KBM-7 (cell line): ENCODE measurements around the gene ZNF532.
"Not testable (repeated sequence)": the region's sequence is repeated elsewhere in the genome, so short reads cannot be mapped to it uniquely, and the experiment has no call there.

ENCODE experiments used
- DNase-seq: peaks from one replicate; pipeline ENCODE4 v3.0.0-alpha.2; 2015
- in situ Hi-C: fragments of 300-500 bp; cut with MboI; formaldehyde crosslinking; loops from 2 replicates; pipeline ENCODE4 v1.14.3; 2020; ENCODE audit warnings: low sequenced_read_pairs, low pct_unique_long_range_greater_than_20kb, mixed read lengths

Gene ZNF532

DNA sequence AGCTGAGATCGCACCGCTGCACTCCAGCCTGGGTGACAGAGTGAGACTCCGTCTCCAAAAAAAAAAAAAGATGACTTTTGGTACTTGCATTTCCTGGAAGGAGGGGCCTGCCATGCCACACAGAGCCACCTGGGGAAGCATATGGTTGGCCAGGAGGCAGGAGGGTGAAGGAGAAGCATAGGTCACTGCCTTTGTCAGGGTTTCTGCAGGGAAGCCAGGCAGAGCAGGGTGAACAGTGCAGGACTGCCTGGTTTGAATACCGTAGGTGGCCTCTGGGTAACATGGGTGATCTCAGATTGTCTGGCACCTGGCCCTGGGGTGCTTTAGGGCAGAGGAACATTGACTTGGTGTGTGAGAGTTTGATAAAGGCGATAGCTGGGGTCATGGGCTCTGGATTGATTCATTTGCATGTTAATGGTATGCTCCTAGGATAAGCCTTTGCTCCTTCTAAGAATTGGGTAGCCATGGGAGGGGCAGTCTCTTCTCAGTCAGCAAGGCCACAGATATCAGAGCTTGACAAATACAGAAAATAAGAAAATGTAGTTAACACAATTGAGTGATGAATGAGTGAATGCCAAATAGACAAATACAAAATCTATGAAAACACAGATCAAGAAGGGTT, 151.0 kb downstream of the ZNF532 start:
- in situ Hi-C loops, result no loop called here

DNA sequence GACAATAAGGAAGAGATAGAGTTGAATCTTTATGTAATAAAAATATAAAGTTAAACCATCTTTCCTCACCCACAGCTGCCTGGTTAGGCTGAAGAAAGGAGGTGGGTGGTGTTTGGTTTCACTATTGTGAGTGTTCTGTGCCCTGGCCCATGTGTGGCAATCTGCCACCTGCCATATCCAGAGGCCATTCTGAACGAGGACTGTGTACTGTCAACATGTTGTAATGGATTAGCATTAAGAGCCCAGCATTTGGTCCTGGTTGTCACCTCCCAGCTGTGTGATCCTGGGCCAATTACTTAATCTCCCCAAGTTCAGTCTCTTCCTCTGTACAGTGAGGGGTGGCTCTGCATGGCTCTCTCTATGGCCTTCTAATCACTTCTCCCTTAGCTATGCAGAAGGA, 156.8 kb downstream of the ZNF532 start:
- DNase-seq, result no peak
- in situ Hi-C loops, result no loop called here

More for the DNA sequence above, 151.0 kb downstream of the ZNF532 start:
- DNase-seq, result no peak

GRCh38 chr18:59022167-59022945, 157.7 kb downstream of the ZNF532 start:
- in situ Hi-C loops, result no loop called here
- no peak for DNase-seq

GRCh38 chr18:59024829-59025228, 160.2 kb downstream of the ZNF532 start:
- no peak for DNase-seq
- in situ Hi-C loops, result no loop called here

DNA sequence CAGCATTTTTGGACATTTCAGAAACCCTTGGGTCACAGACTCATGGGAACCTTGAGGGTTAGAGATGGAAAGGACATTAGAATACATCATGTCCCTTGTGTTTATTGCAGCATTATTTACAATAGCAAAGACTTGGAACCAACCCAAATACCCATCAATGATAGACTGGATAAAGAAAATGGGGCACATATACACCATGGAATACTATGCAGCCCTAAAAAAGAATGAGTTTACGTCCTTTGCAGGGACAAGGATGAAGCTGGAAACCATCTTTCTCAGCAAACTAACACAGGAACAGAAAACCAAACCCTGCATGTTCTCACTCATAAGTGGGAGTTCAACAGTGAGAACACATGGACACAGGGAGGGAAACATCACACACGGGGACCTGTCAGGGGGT, 160.9 kb downstream of the ZNF532 start:
- DNase-seq, in situ Hi-C loops: not testable (repeated sequence)

DNA sequence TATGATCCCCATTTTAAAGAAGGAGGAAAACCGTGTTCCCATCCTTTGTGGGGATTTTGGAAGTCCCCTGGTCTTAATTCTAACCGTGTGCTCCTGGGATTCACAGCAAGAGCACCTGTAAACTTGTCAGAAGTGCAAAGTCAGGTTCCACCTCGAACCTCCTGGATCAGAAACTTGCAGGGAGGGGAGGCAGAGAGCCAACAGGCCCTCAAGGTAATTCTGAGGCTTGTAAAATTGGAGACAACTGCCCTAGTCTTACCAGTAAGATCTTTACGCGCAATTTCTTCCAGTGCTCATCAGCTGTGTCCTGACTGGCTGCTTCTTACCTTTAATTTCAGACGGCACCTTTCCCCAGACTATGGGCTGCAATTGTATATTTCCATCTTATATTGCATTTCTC, 161.7 kb downstream of the ZNF532 start:
- in situ Hi-C loops, result no loop called here
- no peak for DNase-seq

- in situ Hi-C loops, result no loop called here
- no peak for DNase-seq
These were observed 162.2 kb downstream of the ZNF532 start for GRCh38 chr18:59026831-59027410.

- no peak for DNase-seq
- in situ Hi-C loops, result no loop called here
These were observed 165.2 kb downstream of the ZNF532 start for GRCh38 chr18:59029663-59030429.

DNA sequence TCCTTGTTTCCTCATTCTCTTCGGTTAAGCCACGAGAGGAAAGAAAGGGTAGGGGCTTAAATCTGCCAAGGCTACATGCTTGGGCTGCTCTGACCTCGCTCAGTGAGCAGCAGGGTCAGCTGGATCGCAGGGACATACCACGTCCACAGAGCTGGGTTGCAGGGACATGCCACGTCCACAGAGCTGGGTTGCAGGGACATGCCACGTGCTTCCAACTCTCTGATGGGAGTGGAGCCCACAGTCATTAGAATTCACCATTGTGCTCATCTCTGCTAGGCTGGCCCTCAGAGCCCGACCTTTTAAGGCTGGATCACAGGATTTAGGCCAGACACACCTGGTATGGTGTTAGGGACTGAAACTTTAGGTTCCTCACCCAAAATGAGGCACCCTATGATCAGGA, 167.6 kb downstream of the ZNF532 start:
- DNase-seq, result no peak
- in situ Hi-C loops, result no loop called here

GRCh38 chr18:59033359-59033758, 168.7 kb downstream of the ZNF532 start:
- in situ Hi-C loops, result no loop called here
- DNase-seq, result no peak

- in situ Hi-C loops, result no loop called here
- no peak for DNase-seq
These were observed 169.3 kb downstream of the ZNF532 start for GRCh38 chr18:59033974-59034373.

DNA sequence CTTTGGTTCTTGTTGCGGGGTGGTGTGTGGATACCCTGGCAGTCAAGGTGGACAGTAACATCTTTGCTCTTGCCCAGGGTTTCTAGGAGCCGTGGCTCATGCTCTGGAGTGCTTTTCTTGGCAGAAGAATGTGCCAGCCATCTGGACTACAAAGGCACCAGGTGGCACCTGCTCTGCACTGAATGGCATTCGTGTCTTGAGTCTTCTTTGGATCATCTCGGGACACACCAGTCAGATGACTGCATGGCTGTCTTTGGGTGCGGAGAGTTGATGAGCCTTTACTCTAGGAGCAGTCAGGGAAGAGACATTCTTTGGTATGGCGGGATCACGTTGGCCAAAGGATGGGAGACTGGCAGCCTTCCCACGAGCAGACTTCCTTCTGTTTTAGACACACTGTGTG, 170.9 kb downstream of the ZNF532 start:
- no peak for DNase-seq
- in situ Hi-C loops, result no loop called here
